Measurements from ENCODE around the gene ZNF135. TPM values are rescaled to one million over a fixed set of nuclear protein-coding genes. Genes with fewer than 3 reads are reported as not detected.

Gene ZNF135
- total and polyA plus RNA-seq, 3 experiments from 2014 or later = 1.0 to 1.4 (median 1.4) TPM

Other genes starting within 250 kb of the ZNF135 start
- 10 to 100 TPM in 1 of 2 experiments, 1 to 10 TPM in 1; 7.2 to 10.6 TPM for gene ZNF552, start 244.4 kb upstream of the ZNF135 start, total RNA-seq
- gene ZNF552, start 244.4 kb upstream of the ZNF135 start, polyA plus RNA-seq = 11.3 TPM
- gene ZNF587B, start 229.0 kb upstream of the ZNF135 start, total RNA-seq = 10 to 100 TPM; 24.8 to 25.4 TPM
- 1.4 TPM for gene ZNF587B, start 229.0 kb upstream of the ZNF135 start, polyA plus RNA-seq
- 10 to 100 TPM; 24.2 to 27.2 TPM for gene ZNF587, start 209.4 kb upstream of the ZNF135 start, total RNA-seq
- 4.8 TPM for gene ZNF587, start 209.4 kb upstream of the ZNF135 start, polyA plus RNA-seq
- 10 to 100 TPM; 38.5 to 38.7 TPM for gene ZNF814, start 170.2 kb upstream of the ZNF135 start, total RNA-seq
- gene ZNF814, start 170.2 kb upstream of the ZNF135 start, polyA plus RNA-seq = 21.2 TPM
- gene ZNF417, start 142.7 kb upstream of the ZNF135 start, total RNA-seq = 10 to 100 TPM; 15.8 to 16.8 TPM
- 4.4 TPM for gene ZNF417, start 142.7 kb upstream of the ZNF135 start, polyA plus RNA-seq
- 1 to 10 TPM; 5.1 to 6.7 TPM for gene ZNF418, start 123.9 kb upstream of the ZNF135 start, total RNA-seq
- gene ZNF418, start 123.9 kb upstream of the ZNF135 start, polyA plus RNA-seq = 3.3 TPM
- 1 to 10 TPM; 7.2 to 8.8 TPM for gene ZNF256, start 111.6 kb upstream of the ZNF135 start, total RNA-seq
- gene ZNF256, start 111.6 kb upstream of the ZNF135 start, polyA plus RNA-seq = 4.5 TPM
- gene C19orf18, start 84.7 kb upstream of the ZNF135 start, total RNA-seq = under 1 TPM in 1 of 2 experiments, not detected in 1; 0.33 TPM
- gene C19orf18, start 84.7 kb upstream of the ZNF135 start, polyA plus RNA-seq = 0.41 TPM
- 1 to 10 TPM; 8.2 to 8.7 TPM for gene ZNF606, start 56.5 kb upstream of the ZNF135 start, total RNA-seq
- 3.9 TPM for gene ZNF606, start 56.5 kb upstream of the ZNF135 start, polyA plus RNA-seq
- gene ZSCAN1, start 25.3 kb upstream of the ZNF135 start, total RNA-seq = not detected
- not detected for gene ZSCAN1, start 25.3 kb upstream of the ZNF135 start, polyA plus RNA-seq
- 10 to 100 TPM; 22.4 to 24.0 TPM for gene ZSCAN18, start 38.9 kb downstream of the ZNF135 start, total RNA-seq
- gene ZSCAN18, start 38.9 kb downstream of the ZNF135 start, polyA plus RNA-seq = 21.4 TPM
- gene ZNF329, start 91.5 kb downstream of the ZNF135 start, total RNA-seq = 1 to 10 TPM; 8.7 to 9.1 TPM
- 10.3 TPM for gene ZNF329, start 91.5 kb downstream of the ZNF135 start, polyA plus RNA-seq
- gene ZNF274, start 123.8 kb downstream of the ZNF135 start, total RNA-seq = 10 to 100 TPM; 23.4 to 25.9 TPM
- 32.0 TPM for gene ZNF274, start 123.8 kb downstream of the ZNF135 start, polyA plus RNA-seq
- gene ZNF544, start 169.6 kb downstream of the ZNF135 start, total RNA-seq = 10 to 100 TPM; 51.8 to 56.8 TPM
- 29.2 TPM for gene ZNF544, start 169.6 kb downstream of the ZNF135 start, polyA plus RNA-seq
- gene ZNF8, start 219.7 kb downstream of the ZNF135 start, total RNA-seq = 1 to 10 TPM; 4.4 to 4.5 TPM
- 1.0 TPM for gene ZNF8, start 219.7 kb downstream of the ZNF135 start, polyA plus RNA-seq
- gene ERVK3-1, start 246.1 kb downstream of the ZNF135 start, total RNA-seq = 100 to 1,000 TPM; 100 to 102 TPM
- 84.6 TPM for gene ERVK3-1, start 246.1 kb downstream of the ZNF135 start, polyA plus RNA-seq